ENCODE results near the gene CCDC116.
"Not testable (repeated sequence)": the region's sequence is repeated elsewhere in the genome, so short reads cannot be mapped to it uniquely, and the experiment has no call there.

Gene CCDC116

GRCh38 chr22:21632237-21632895 is at the start of gene CCDC116:
Gene CCDC116 (plus strand): TSS chr22:21632760. CDS start chr22:21633182, 422 bp downstream.
- DNase-seq (ENCODE audit: low read depth): no peak

GRCh38 chr22:21582801-21583740 is 49.5 kb upstream of the CCDC116 start:
- no peak for DNase-seq (ENCODE audit: low read depth)

GRCh38 chr22:21585389-21585788 is 47.2 kb upstream of the CCDC116 start:
- no peak for DNase-seq (ENCODE audit: low read depth)

- no peak for DNase-seq (ENCODE audit: low read depth)
Observed at GRCh38 chr22:21587803-21588611, 44.6 kb upstream of the CCDC116 start.

- no peak for DNase-seq (ENCODE audit: low read depth)
Observed at GRCh38 chr22:21589396-21589795, 43.2 kb upstream of the CCDC116 start.

GRCh38 chr22:21590809-21591641 is 41.5 kb upstream of the CCDC116 start:
- no peak for DNase-seq (ENCODE audit: low read depth)

GRCh38 chr22:21591695-21592094 is 40.9 kb upstream of the CCDC116 start:
- DNase-seq (ENCODE audit: low read depth): no peak

- no peak for DNase-seq (ENCODE audit: low read depth)
Observed at GRCh38 chr22:21592422-21592821, 40.1 kb upstream of the CCDC116 start.

- no peak for DNase-seq (ENCODE audit: low read depth)
Observed at GRCh38 chr22:21593406-21594232, 38.9 kb upstream of the CCDC116 start.

- DNase-seq (ENCODE audit: low read depth): no peak
Observed at GRCh38 chr22:21594865-21595452, 37.6 kb upstream of the CCDC116 start.

GRCh38 chr22:21596356-21597135 is 36.0 kb upstream of the CCDC116 start:
- not testable (repeated sequence) for DNase-seq (ENCODE audit: low read depth)

- no peak for DNase-seq (ENCODE audit: low read depth)
Observed at GRCh38 chr22:21598302-21598701, 34.3 kb upstream of the CCDC116 start.

- DNase-seq (ENCODE audit: low read depth): no peak
Observed at GRCh38 chr22:21599053-21599893, 33.3 kb upstream of the CCDC116 start.

GRCh38 chr22:21602579-21602978 is 30.0 kb upstream of the CCDC116 start:
- DNase-seq (ENCODE audit: low read depth): no peak

- DNase-seq (ENCODE audit: low read depth): no peak
Observed at GRCh38 chr22:21603973-21604372, 28.6 kb upstream of the CCDC116 start.

- no peak for DNase-seq (ENCODE audit: low read depth)
Observed at GRCh38 chr22:21605887-21606564, 26.5 kb upstream of the CCDC116 start.

GRCh38 chr22:21606775-21607174 is 25.8 kb upstream of the CCDC116 start:
- DNase-seq (ENCODE audit: low read depth): no peak

Data from GM04503 (cell line).